Measurements from ENCODE around the gene BBLN.
"Not testable (repeated sequence)": the region's sequence is repeated elsewhere in the genome, so short reads cannot be mapped to it uniquely, and the experiment has no call there.

BBLN gene

GRCh38 chr9:128124873-128125579 is 35.0 kb upstream of the BBLN start:
- no peak for DNase-seq

GRCh38 chr9:128125580-128126354 is 34.3 kb upstream of the BBLN start:
- no peak for DNase-seq

GRCh38 chr9:128127568-128127989 is 32.5 kb upstream of the BBLN start, which contains the start of gene PTGES2:
Gene PTGES2, minus strand, starts transcription at chr9:128127729. Its CDS starts 12 bp downstream, at chr9:128127717.
- peak; percentile 65 for DNase-seq

GRCh38 chr9:128127990-128128835 is 31.9 kb upstream of the BBLN start:
- DNase-seq: peak; percentile 79

GRCh38 chr9:128128836-128129590 is 31.1 kb upstream of the BBLN start:
- no peak for DNase-seq

GRCh38 chr9:128129976-128130590 is 30.0 kb upstream of the BBLN start:
- not testable (repeated sequence) for DNase-seq

GRCh38 chr9:128130651-128131050 is 29.4 kb upstream of the BBLN start:
- DNase-seq: not testable (repeated sequence)

GRCh38 chr9:128131346-128131745 is 28.7 kb upstream of the BBLN start:
- not testable (repeated sequence) for DNase-seq

GRCh38 chr9:128132139-128132538 is 27.9 kb upstream of the BBLN start:
- DNase-seq: not testable (repeated sequence)

GRCh38 chr9:128135561-128135960 is 24.5 kb upstream of the BBLN start:
- not testable (repeated sequence) for DNase-seq

- no peak for DNase-seq
These were observed 23.0 kb upstream of the BBLN start for GRCh38 chr9:128136816-128137793.

- no peak for DNase-seq
These were observed 22.1 kb upstream of the BBLN start for GRCh38 chr9:128138001-128138400.

GRCh38 chr9:128139621-128140020 is 20.4 kb upstream of the BBLN start:
- DNase-seq: no peak

GRCh38 chr9:128141604-128142003 is 18.5 kb upstream of the BBLN start:
- no peak for DNase-seq

GRCh38 chr9:128142061-128142460 is 18.0 kb upstream of the BBLN start:
- no peak for DNase-seq

GRCh38 chr9:128142596-128142995 is 17.5 kb upstream of the BBLN start:
- DNase-seq: no peak

- DNase-seq: no peak
These were observed 16.4 kb upstream of the BBLN start for GRCh38 chr9:128143525-128144238.

- no peak for DNase-seq
These were observed 15.6 kb upstream of the BBLN start for GRCh38 chr9:128144239-128145181.

- DNase-seq: no peak
These were observed 14.5 kb upstream of the BBLN start for GRCh38 chr9:128145536-128145935.

All from NK-92 treated with Interleukin-12 subunit alpha and Interleukin-12 subunit beta, amount 100 ng/mL, for 24 hours (cell line).